ENCODE measurements around the gene PDCL2.

Gene PDCL2

GRCh38 chr4:55543858-55544257, 48.2 kb downstream of the PDCL2 start:
- H3K4me3 ChIP-seq (ENCODE audit: low read length) = no peak overlapping the region
- peak; percentile 50 for DNase-seq (ENCODE audit: low read depth)
- no peak for TF ChIP-seq CTCF (IDR thresholded peaks at IDR 0.05; ENCODE audit: insufficient read depth, low read depth, low read length, missing control alignments)

- no peak for TF ChIP-seq CTCF (IDR thresholded peaks at IDR 0.05; ENCODE audit: insufficient read depth, low read depth, low read length, missing control alignments)
- H3K4me3 ChIP-seq (ENCODE audit: low read length) = no peak overlapping the region
- DNase-seq (ENCODE audit: low read depth) = no peak
Measured at GRCh38 chr4:55540271-55540670, 51.8 kb downstream of the PDCL2 start.

GRCh38 chr4:55539658-55540057, 52.4 kb downstream of the PDCL2 start:
- DNase-seq (ENCODE audit: low read depth) = no peak

DNA sequence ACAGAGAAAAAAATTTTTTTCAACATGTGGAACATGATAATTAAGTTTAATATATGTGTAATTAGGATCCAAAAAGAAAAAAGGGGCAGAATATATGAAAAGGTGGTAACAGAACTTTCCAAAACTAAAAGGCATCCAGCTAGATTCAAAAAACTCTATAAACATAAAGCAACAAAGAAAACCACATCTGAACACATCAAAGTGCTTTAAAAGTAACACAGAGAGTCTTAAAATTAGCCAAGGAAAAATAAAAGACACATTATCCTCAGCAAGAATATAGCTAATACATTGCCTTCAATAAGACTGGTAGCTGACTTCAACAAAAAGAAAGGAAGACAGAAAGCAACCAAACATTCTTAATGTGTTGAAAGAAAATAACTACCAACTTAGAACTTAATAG, 53.5 kb downstream of the PDCL2 start:
- DNase-seq (ENCODE audit: low read depth) = no peak
- no peak for TF ChIP-seq CTCF (IDR thresholded peaks at IDR 0.05; ENCODE audit: insufficient read depth, low read depth, low read length, missing control alignments)
- H3K4me3 ChIP-seq (ENCODE audit: low read length) = no peak overlapping the region

More at GRCh38 chr4:55539658-55540057, 52.4 kb downstream of the PDCL2 start:
- no peak overlapping the region for H3K4me3 ChIP-seq (ENCODE audit: low read length)
- no peak for TF ChIP-seq CTCF (IDR thresholded peaks at IDR 0.05; ENCODE audit: insufficient read depth, low read depth, low read length, missing control alignments)

GRCh38 chr4:55534306-55534705, 57.7 kb downstream of the PDCL2 start:
- no peak for DNase-seq (ENCODE audit: low read depth)
- H3K4me3 ChIP-seq (ENCODE audit: low read length) = no peak overlapping the region
- no peak for TF ChIP-seq CTCF (IDR thresholded peaks at IDR 0.05; ENCODE audit: insufficient read depth, low read depth, low read length, missing control alignments)

DNA sequence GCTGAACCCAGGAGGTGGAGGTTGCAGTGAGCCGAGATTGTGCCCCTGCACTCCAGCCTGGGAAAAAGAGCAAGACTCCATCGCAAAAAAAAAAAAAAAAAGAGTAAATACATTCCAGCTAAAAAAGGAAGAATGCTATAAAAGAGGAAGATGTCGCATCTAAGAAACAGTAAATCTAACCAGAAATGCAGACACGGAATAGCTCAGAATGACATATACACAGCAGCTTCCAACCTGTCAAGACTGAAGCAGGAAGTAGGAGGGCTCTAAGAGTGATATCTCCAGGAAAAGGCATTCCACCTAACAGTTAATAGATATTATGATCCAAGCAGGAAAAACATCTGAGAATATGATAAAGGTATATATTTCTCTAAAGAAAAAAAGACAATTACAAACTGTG, 61.4 kb downstream of the PDCL2 start:
- no peak for DNase-seq (ENCODE audit: low read depth)
- no peak for TF ChIP-seq CTCF (IDR thresholded peaks at IDR 0.05; ENCODE audit: insufficient read depth, low read depth, low read length, missing control alignments)
- no peak overlapping the region for H3K4me3 ChIP-seq (ENCODE audit: low read length)

GRCh38 chr4:55530167-55530566, 61.9 kb downstream of the PDCL2 start:
- DNase-seq (ENCODE audit: low read depth) = no peak
- H3K4me3 ChIP-seq (ENCODE audit: low read length) = no peak overlapping the region
- TF ChIP-seq CTCF (IDR thresholded peaks at IDR 0.05; ENCODE audit: insufficient read depth, low read depth, low read length, missing control alignments) = no peak
